Islet precursor cell (in vitro differentiated cells): ENCODE data around the gene PARVB.
A peak's percentile ranks its signal among the peaks of the same experiment; 100 is the strongest.
"Not testable (repeated sequence)": the region's sequence is repeated elsewhere in the genome, so short reads cannot be mapped to it uniquely, and the experiment has no call there.

Source experiments
- DNase-seq: peaks from one replicate; pipeline ENCODE4 v3.0.0-alpha.2; 2018

The PARVB gene

DNA sequence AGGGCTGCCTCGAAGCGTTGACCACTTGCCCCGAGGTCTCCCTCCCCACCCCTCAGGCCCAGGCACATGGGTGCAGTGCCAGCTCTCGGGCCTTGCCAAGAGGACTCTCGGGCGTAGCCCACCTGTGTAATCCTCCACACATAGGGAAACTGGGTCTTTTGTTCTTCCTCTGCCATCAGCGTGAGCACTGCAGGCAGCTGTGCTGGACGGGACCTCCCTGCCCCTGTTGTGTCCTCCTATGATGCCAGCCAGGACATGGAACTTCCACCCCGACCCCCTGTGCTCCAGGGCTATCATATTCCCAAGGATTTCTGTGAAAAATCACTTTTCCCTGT is 66.4 kb downstream of the PARVB start:
- DNase-seq, result no peak

DNA sequence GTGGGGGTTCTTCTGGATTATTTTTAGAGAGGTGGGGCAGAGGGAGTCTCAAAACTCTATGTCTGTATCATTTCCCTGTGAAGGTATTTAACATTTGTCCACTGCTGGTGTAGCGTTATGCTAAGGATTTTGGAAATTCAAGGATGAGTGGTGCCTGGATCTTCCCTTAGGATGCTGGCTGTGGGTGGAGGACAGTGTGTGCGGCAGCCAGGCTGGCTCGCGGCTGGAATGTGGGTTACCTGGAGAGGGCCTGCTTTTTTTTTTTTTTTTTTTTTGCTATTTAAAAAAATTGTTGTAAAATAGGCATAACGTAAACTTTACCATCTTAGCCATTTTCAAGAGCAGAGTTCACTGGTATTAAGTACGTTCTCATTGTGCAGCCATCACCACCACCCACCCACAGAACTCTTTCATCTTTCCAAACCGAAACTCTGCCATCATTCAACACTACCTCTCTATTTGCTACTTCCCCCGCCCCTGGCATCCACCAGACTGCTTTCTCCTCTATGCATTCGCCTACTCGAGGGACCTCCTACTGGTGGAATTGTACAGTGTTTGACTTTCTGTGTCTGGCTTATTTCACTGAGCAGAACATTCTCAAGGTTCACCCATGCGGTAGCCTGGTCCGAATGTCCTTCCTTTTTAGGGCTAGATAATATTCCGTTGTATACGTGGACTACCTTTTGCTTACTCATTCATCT is 67.1 kb downstream of the PARVB start:
- peak; percentile 74 for DNase-seq

- DNase-seq, result no peak
Measured at GRCh38 chr22:44091751-44092150, 67.6 kb downstream of the PARVB start.

DNA sequence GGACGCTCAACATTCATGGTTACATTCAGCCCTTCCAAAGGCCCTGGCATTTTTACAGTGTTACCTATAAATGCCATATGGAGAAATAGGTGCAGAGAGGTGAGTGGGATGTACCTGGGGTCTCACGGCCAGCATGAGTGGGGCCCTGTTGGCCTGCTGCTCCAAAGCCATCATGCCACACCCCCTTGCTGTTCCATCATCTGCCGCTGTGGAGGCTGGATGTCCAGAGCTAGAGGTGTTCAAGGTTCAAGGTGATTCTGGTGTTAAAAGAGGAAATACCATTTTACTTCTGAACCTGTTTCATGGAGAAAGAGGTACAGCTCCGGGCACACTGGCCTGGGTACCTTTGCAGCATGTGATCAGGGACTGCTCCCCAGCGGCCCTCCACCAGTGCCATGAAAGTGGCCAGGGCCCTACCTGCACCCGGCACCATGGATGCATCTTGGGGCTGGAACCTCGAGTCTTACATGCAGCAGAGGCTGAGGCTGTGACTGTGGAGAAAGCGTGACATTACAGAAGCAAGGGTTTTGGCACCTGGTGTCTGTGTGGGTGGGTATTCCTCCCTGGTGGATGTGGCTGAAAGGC is 68.6 kb downstream of the PARVB start:
- no peak for DNase-seq

- DNase-seq, result no peak
Measured at GRCh38 chr22:44093791-44094190, 69.7 kb downstream of the PARVB start.

- DNase-seq, result no peak
Measured at GRCh38 chr22:44094751-44095302, 70.7 kb downstream of the PARVB start.

- DNase-seq, result no peak
Measured at GRCh38 chr22:44096736-44097135, 72.6 kb downstream of the PARVB start.

DNA sequence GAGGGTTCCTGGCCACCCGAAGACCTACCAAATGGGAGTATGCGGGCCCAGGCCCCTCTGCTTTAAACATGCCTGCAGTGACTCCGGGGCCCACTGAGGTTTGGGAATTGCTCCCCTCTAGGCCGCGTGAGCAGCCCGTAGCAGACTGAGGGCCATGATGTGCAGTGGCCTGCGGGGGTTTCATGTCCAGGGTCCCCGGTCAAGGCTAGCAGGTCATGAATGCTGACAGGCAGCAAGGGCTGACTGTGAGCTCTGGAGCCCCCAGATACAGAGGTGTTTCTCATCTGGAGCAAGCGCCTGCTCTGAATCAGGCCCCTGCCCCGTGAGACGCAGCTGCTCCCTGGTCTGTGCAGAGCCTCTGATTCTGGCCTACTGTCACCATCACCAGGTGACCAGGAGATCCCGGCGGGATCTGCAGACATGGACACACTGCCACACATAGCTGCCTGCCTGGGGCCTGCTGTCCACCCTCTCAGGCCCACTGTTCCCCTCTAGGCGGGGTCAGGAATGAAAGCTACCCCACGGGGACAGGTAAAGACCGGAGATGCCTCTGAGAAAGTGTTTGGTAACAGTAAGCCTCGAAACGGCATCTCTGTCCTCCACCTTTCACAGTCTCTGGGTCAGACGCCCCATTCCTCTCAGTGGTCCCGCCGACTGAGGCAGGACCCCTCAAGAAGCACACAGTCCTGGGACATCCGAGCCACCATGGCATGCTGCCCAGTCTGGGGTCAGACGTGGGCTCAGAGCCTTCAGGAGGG is 73.3 kb downstream of the PARVB start:
- DNase-seq, result no peak

GRCh38 chr22:44098021-44098739 is 74.1 kb downstream of the PARVB start:
- DNase-seq, result no peak

GRCh38 chr22:44098966-44099530 is 74.9 kb downstream of the PARVB start:
- DNase-seq, result no peak

- DNase-seq, result no peak
Measured at GRCh38 chr22:44099696-44100095, 75.6 kb downstream of the PARVB start.

- DNase-seq, result no peak
Measured at GRCh38 chr22:44100411-44100810, 76.3 kb downstream of the PARVB start.

GRCh38 chr22:44102121-44102520 is 78.0 kb downstream of the PARVB start:
- DNase-seq, result no peak

DNA sequence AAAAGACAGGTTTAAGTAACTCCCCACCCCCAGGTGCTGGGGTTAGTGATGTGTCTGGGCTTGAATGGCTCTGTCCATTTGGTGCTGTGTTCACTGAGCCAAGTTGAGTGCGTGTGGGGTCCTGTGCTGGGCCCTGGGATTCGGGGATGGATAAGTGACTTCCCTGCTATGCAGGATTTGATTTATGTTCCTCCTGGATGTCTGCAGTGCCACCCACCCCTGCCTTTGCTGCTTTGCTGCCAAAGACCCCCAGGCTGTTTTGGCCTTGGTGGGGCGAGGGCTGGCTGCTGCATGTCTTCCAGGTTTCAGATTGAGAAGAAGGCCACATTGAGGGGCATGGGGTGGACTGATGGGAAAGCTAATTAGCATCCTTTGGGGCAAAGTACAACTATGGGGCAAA is 78.8 kb downstream of the PARVB start:
- DNase-seq, result no peak

DNA sequence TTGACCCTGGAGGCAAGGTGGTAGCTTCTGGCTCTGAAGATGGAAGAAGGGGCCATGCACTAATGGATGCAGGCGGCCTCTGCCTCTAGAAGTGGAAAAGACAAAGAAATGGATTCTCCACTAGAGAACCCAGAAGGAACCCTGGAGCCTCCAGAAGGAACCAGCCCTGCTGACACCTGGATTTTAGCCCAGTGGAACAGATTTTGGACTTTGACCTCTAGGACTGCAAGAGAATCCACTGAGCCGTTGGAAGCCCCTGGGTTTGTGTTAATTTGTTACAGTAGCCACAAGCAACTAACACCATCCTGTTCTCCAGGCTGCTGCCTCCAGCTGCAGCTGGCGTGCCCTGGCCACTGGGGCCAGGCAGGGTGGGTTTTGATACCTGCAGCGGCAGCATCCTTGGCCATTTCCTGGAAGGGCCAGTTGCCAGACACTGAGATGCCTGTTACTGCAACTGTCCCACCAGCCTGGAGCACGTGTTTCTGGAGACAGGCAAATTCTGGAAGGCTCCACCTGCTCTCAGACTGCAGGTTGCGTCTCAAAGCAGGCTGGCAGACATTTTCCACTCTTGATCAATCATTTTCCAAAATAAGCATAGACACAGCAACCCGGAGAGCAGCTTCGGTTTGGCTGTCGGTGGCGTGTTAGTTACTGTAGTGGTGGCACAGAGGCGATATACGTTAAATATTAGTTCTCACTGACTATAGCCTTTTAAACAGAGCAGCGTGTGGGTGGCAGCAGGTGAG is 79.8 kb downstream of the PARVB start:
- no peak for DNase-seq

- DNase-seq, result no peak
Measured at GRCh38 chr22:44107340-44107739, 83.2 kb downstream of the PARVB start.

DNA sequence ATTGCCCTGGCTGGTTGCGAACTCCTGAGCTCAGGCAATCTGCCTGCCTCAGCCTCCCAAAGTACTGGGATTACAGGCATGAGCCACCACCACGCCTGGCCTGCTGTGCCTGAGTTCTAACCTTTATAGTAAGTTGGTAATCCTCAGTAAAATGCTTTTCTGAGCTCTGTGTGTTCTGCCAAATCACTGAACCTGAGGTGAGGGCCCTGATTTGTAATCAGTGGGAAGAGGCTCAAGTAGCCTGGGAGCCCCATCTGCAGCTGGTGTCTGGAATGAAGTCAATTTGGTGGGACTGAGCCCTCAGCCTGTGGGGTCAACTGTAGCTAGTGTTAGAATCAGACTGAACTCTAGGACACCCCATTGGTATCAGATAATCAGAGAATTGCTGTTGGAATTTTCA is 84.0 kb downstream of the PARVB start:
- no peak for DNase-seq

DNA sequence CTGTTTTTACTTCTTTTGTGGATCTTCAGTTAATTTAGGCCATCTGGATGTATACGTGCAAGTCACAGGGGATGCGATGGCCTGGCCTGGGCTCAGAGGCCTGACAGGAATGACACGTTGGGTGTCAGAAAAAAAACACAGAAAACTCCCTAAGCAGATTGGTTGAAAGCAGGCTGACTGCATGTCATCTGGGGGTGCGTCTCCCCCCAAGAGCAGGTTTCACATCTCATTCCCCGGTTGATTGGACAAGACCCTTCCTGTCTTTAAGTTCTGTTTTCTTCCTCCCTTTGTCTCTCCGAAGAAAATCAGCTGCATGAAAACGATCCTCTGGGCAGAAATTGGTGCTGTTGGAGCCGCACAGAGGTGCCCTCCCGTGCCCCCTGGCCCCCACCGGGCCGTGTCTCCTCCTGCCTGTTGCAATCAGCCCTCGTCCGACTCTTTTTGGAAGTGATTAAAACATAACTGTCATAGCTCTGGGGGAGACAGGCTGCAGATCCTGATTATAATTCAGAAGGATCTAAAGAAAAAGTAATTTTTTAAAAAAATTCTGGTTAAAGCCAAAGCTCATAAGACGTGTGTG is 84.8 kb downstream of the PARVB start:
- DNase-seq, result no peak

DNA sequence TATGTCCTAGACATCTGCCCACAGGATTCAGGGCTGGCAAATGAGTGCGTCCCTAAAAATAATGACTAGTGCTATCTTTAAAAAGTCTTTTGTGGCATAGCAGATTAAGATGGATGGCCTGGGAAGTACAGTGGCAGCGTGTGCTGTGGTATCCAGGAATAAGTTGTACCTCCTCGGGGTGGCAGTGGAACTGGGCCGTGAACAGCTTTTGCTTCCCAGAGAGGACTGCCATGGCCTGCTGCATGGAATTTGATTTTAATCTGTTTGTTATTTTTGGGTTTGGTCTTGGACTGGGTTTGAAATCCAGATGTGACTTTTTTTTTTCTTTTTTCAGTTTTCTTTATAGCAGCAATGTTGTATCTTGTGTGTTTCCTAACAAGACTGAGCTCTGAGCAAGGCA is 85.3 kb downstream of the PARVB start:
- no peak for DNase-seq

DNA sequence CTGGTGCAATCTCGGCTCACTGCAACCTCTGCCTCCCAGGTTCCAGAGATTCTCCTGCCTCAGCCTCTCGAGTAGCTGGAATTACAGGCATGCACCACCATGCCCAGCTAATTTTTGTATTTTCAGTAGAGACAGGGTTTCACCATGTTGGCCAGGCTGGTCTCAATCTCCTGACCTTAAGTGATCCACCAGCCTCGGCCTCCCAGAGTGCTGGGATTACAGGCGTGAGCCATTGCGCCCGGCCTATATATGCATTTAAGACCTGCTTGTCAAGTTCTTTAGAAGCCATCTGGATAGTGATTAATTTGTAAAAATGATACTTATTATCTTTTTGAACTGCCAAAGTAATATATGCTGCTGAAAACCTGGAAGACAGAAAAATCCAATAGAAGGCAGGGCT is 86.6 kb downstream of the PARVB start:
- DNase-seq, result not testable (repeated sequence)

- DNase-seq, result no peak
Measured at GRCh38 chr22:44111562-44112155, 87.6 kb downstream of the PARVB start.

DNA sequence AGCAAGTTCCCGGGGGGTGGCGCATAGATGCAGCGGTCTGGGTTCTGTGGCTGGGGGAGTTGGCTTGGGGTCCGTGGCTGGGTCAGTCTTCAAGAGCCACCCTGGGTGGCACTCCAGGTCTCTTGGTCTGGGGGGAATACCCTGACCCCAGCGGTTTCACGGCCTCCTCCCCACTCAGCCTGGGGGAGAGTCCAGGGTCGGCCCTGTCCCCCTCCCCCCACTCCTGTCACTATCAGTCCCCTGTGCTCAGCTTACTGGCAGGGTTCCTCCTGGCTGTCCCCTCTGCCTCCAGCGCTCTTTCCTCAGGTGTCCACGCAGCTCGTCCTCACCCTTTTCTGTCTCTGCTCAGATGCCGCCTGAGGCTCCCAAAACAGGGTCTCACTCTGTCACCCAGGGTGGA is 88.1 kb downstream of the PARVB start:
- no peak for DNase-seq
